HG03280 (cell line): Measurements from ENCODE around the gene FAM168A.

Source experiments
- ATAC-seq: cut with Tn5 transposase; IDR thresholded peaks from one replicate; pipeline ENCODE4 v1.9.1; 2021; ENCODE audit warnings: mild to moderate bottlenecking, moderate library complexity; ENCODE audit not compliant: unreplicated experiment

The FAM168A gene

GRCh38 chr11:73393011-73393380 is 204.9 kb downstream of the FAM168A start:
- no peak for ATAC-seq

GRCh38 chr11:73392108-73393010 is 205.6 kb downstream of the FAM168A start:
- ATAC-seq, result no peak

GRCh38 chr11:73391665-73392064 is 206.2 kb downstream of the FAM168A start:
- no peak for ATAC-seq

GRCh38 chr11:73390601-73391565 is 207.0 kb downstream of the FAM168A start:
- no peak for ATAC-seq

GRCh38 chr11:73389916-73390315 is 208.0 kb downstream of the FAM168A start:
- no peak for ATAC-seq

- ATAC-seq, result no peak
Observed at GRCh38 chr11:73389134-73389525, 208.8 kb downstream of the FAM168A start.

- ATAC-seq, result no peak
Observed at GRCh38 chr11:73388265-73389133, 209.4 kb downstream of the FAM168A start.

- no peak for ATAC-seq
Observed at GRCh38 chr11:73387594-73388264, 210.2 kb downstream of the FAM168A start.

GRCh38 chr11:73386546-73386945 is 211.4 kb downstream of the FAM168A start:
- no peak for ATAC-seq

GRCh38 chr11:73386016-73386415 is 211.9 kb downstream of the FAM168A start:
- no peak for ATAC-seq

GRCh38 chr11:73384872-73385689 is 212.8 kb downstream of the FAM168A start:
- ATAC-seq, result no peak

- no peak for ATAC-seq
Observed at GRCh38 chr11:73384531-73384871, 213.4 kb downstream of the FAM168A start.

- ATAC-seq, result no peak
Observed at GRCh38 chr11:73384125-73384441, 213.8 kb downstream of the FAM168A start.

- ATAC-seq, result no peak
Observed at GRCh38 chr11:73383249-73384124, 214.4 kb downstream of the FAM168A start.

- ATAC-seq, result no peak
Observed at GRCh38 chr11:73382747-73383146, 215.2 kb downstream of the FAM168A start.

- no peak for ATAC-seq
Observed at GRCh38 chr11:73382183-73382582, 215.7 kb downstream of the FAM168A start.

- ATAC-seq, result no peak
Observed at GRCh38 chr11:73381589-73381988, 216.3 kb downstream of the FAM168A start.

- ATAC-seq, result no peak
Observed at GRCh38 chr11:73380897-73381410, 217.0 kb downstream of the FAM168A start.
